Liver (tissue), 9 donors: ENCODE results near the gene ADAD1. TPM values are rescaled to one million over a fixed set of nuclear protein-coding genes. Genes with fewer than 3 reads are reported as not detected.

Source experiments
- DNase-seq: peaks from one replicate; pipeline ENCODE4 v3.0.0-alpha.2; 2017; ENCODE audit warnings: low spot score
- H3K27ac ChIP-seq, 2 donors: one replicate each; pipeline ENCODE4 v1.7.0; 2013; ENCODE audit warnings: inconsistent platforms in 2 of 2, low read length in 2 of 2, control low read depth in 1 of 2, low read depth in 1 of 2, mild to moderate bottlenecking in 1 of 2
- H3K27me3 ChIP-seq, 4 donors: one replicate each; pipeline versions ENCODE4 v1.6.1 to v1.7.0; 2013; ENCODE audit warnings: low read length in 3 of 4, inconsistent platforms in 1 of 4, mild to moderate bottlenecking in 1 of 4, moderate library complexity in 1 of 4; ENCODE audit not compliant: control insufficient read depth in 4 of 4, insufficient read depth in 4 of 4
- H3K36me3 ChIP-seq, 4 donors: one replicate each; pipeline versions ENCODE4 v1.6.1 to v1.7.0; 2013; ENCODE audit warnings: low read length in 3 of 4, mild to moderate bottlenecking in 3 of 4, low read depth in 1 of 4, moderate library complexity in 1 of 4; ENCODE audit not compliant: control insufficient read depth in 4 of 4, insufficient read depth in 3 of 4
- H3K4me1 ChIP-seq, 4 donors: one replicate each; pipeline versions ENCODE4 v1.6.1 to v1.7.0; 2013; ENCODE audit warnings: low read length in 3 of 4, mild to moderate bottlenecking in 3 of 4, moderate library complexity in 1 of 4; ENCODE audit not compliant: control insufficient read depth in 4 of 4, insufficient read depth in 4 of 4
- H3K4me3 ChIP-seq, 3 donors: one replicate each; pipeline versions ENCODE4 v1.6.1 to v1.7.0; 2013; ENCODE audit warnings: low read length in 3 of 3, control low read depth in 1 of 3, low read depth in 1 of 3, mild to moderate bottlenecking in 1 of 3
- H3K9ac ChIP-seq, 2 donors: one replicate each; pipeline ENCODE4 v1.7.0; 2013; ENCODE audit warnings: low read length in 2 of 2, mild to moderate bottlenecking in 2 of 2, moderate library complexity in 2 of 2, control low read depth in 1 of 2, low read depth in 1 of 2
- H3K9me3 ChIP-seq, 4 donors: one replicate each; pipeline versions ENCODE4 v1.6.1 to v1.7.0; 2013; ENCODE audit warnings: low read length in 3 of 4; ENCODE audit not compliant: control insufficient read depth in 4 of 4
- ATF3 ChIP-seq: IDR thresholded peaks from 2 replicates; pipeline ENCODE4 v1.6.1; 2016; ENCODE audit warnings: antibody characterized with exemption
- CTCF ChIP-seq: fragments of 150-350 bp; IDR thresholded peaks from 2 replicates; pipeline ENCODE4 v1.5.1; 2017; ENCODE audit warnings: improper control_type of control experiment, low read depth, low read length; ENCODE audit not compliant: missing input control
- EGR1 ChIP-seq, 2 donors: IDR thresholded peaks; 2 replicates each; pipeline ENCODE4 v1.6.1; 2016 to 2018; ENCODE audit warnings: antibody characterized with exemption in 2 of 2, low read depth in 2 of 2
- FOXA1 ChIP-seq: IDR thresholded peaks from 2 replicates; pipeline ENCODE4 v1.6.1; 2016; ENCODE audit warnings: antibody characterized with exemption
- FOXA2 ChIP-seq: IDR thresholded peaks from 2 replicates; pipeline ENCODE4 v1.6.1; 2016; ENCODE audit warnings: antibody characterized with exemption
- GABPA ChIP-seq, 2 donors: IDR thresholded peaks in 1 of 2; conservative IDR thresholded peaks in 1 of 2; 2 replicates each; pipeline ENCODE4 v1.6.1; 2016; ENCODE audit warnings: antibody characterized with exemption in 2 of 2, mild to moderate bottlenecking in 1 of 2, moderate library complexity in 1 of 2
- HNF4A ChIP-seq, 2 donors: conservative IDR thresholded peaks; 2 replicates each; pipeline ENCODE4 v1.6.1; 2016; ENCODE audit warnings: antibody characterized with exemption in 2 of 2, mild to moderate bottlenecking in 2 of 2
- HNF4G ChIP-seq: IDR thresholded peaks from 2 replicates; pipeline ENCODE4 v1.6.1; 2016; ENCODE audit warnings: antibody characterized with exemption
- JUND ChIP-seq, 2 donors: IDR thresholded peaks; 2 replicates each; pipeline ENCODE4 v1.6.1; 2016; ENCODE audit warnings: antibody characterized with exemption in 2 of 2
- MAX ChIP-seq: IDR thresholded peaks from 2 replicates; pipeline ENCODE4 v1.6.1; 2016; ENCODE audit warnings: antibody characterized with exemption
- NR2F2 ChIP-seq: IDR thresholded peaks from 2 replicates; pipeline ENCODE4 v1.6.1; 2016; ENCODE audit warnings: antibody characterized with exemption
- RAD21 ChIP-seq, 2 donors: IDR thresholded peaks; 2 replicates each; pipeline ENCODE4 v1.6.1; 2016; ENCODE audit warnings: antibody characterized with exemption in 2 of 2, mild to moderate bottlenecking in 2 of 2
- REST ChIP-seq: IDR thresholded peaks from 2 replicates; pipeline ENCODE4 v1.6.1; 2016; ENCODE audit warnings: antibody characterized with exemption, mild to moderate bottlenecking
- RXRA ChIP-seq, 2 donors: IDR thresholded peaks; 2 replicates each; pipeline ENCODE4 v1.6.1; 2017 to 2018; ENCODE audit warnings: antibody characterized with exemption in 2 of 2, mild to moderate bottlenecking in 1 of 2
- SP1 ChIP-seq: IDR thresholded peaks from 2 replicates; pipeline ENCODE4 v1.6.1; 2018; ENCODE audit warnings: antibody characterized with exemption, mild to moderate bottlenecking
- TAF1 ChIP-seq: conservative IDR thresholded peaks from 2 replicates; pipeline ENCODE4 v1.6.1; 2016; ENCODE audit warnings: antibody characterized with exemption, mild to moderate bottlenecking
- YY1 ChIP-seq: IDR thresholded peaks from 2 replicates; pipeline ENCODE4 v1.6.1; 2016; ENCODE audit warnings: antibody characterized with exemption, mild to moderate bottlenecking
- ZBTB33 ChIP-seq: IDR thresholded peaks from 2 replicates; pipeline ENCODE4 v1.6.1; 2016; ENCODE audit warnings: antibody characterized with exemption
- WGBS: extraction: QIAGEN DNeasy Blood & Tissue Kit; methylation state at CpG from one replicate; pipeline ENCODE4 v1.1.7; 2013; 5-methylcytosine and 5-hydroxymethylcytosine counted together
- polyA plus RNA-seq, 2 donors: library from polyadenylated mRNA; stranded (reverse) in 1 of 2; unstranded in 1 of 2; fragments of 200-250 nt in 1 of 2; fragments of >200 nt in 1 of 2; fragmentation: Nextera tagmentation in 1 of 2; extraction: Ambion mirVana in 1 of 2; gene quantifications; one replicate each; pipeline versions ENCODE4 v1.2.1 to v1.2.3, GENCODE V29; 2013 to 2015
- total RNA-seq, 2 donors: library from RNA; depleted of rRNA; stranded (reverse); fragments of >200 nt; gene quantifications; one replicate each; pipeline ENCODE4 v1.2.3, GENCODE V29; 2014
- donor health status: healthy.
- donor health status: healthy.
- donor health status: healthy.
- donor health status: healthy.
- donor health status: healthy.

Gene ADAD1
- total and polyA plus RNA-seq, 4 donors, result not detected

- no peak overlapping the region for H3K27ac ChIP-seq
- H3K4me3 ChIP-seq, result no peak overlapping the region
- DNase-seq, result no peak
- H3K9me3 ChIP-seq, result no peaks in the 10 kb centered on the region
- H3K27me3 ChIP-seq, result no peaks in the 10 kb centered on the region
- TF ChIP-seq MAX, result no peak
- no peak for TF ChIP-seq REST
- TF ChIP-seq RAD21 (IDR thresholded peaks at IDR 0.05), result no peak
- TF ChIP-seq CTCF, result no peak
- no peak for TF ChIP-seq HNF4G
- TF ChIP-seq ATF3, result no peak
- TF ChIP-seq TAF1, result no peak
- no peak for TF ChIP-seq YY1
- no peak for TF ChIP-seq EGR1 (IDR thresholded peaks at IDR 0.05; ENCODE audit: low read depth in 2 of 2)
- no peak for TF ChIP-seq NR2F2
- TF ChIP-seq GABPA (IDR thresholded peaks at IDR 0.05 in 1 of 2, conservative IDR thresholded peaks at IDR 0.05 in 1 of 2), result no peak
- no peak for TF ChIP-seq HNF4A (conservative IDR thresholded peaks at IDR 0.05)
- no peak overlapping the region for H3K9ac ChIP-seq
- peaks cover 2 to 47% (median 41%) of the 10 kb centered on the region in 4 donors for H3K36me3 ChIP-seq
- H3K4me1 ChIP-seq, result no peaks in the 10 kb centered on the region
Observed at GRCh38 chr4:122356317-122356808, 22.4 kb upstream of the ADAD1 start.

- peaks cover 1 to 43% (median 33%) of the 10 kb centered on the region in 4 donors for H3K36me3 ChIP-seq
- TF ChIP-seq REST (no peak), ATF3 (no peak), SP1 (no peak), HNF4G (no peak), FOXA2 (no peak), TAF1 (no peak), FOXA1 (no peak), GABPA (IDR thresholded peaks at IDR 0.05 in 1 of 2, conservative IDR thresholded peaks at IDR 0.05 in 1 of 2) (no peak), YY1 (no peak), NR2F2 (no peak), HNF4A (conservative IDR thresholded peaks at IDR 0.05) (no peak), ZBTB33 (no peak), MAX (no peak), JUND (IDR thresholded peaks at IDR 0.05) (no peak), RXRA (IDR thresholded peaks at IDR 0.05) (no peak), EGR1 (IDR thresholded peaks at IDR 0.05; ENCODE audit: low read depth in 2 of 2) (no peak)
- no peak overlapping the region for H3K9ac ChIP-seq
- H3K27me3 ChIP-seq, result no peaks in the 10 kb centered on the region
- 96% methylated on average over 3 of the region's 3 CpGs for WGBS
- no peak overlapping the region for H3K4me3 ChIP-seq
- H3K27ac ChIP-seq, result no peak overlapping the region
- peaks cover 0 to 4% (median 0%) of the 10 kb centered on the region in 4 donors for H3K9me3 ChIP-seq
- DNase-seq, result no peak
- no peaks in the 10 kb centered on the region for H3K4me1 ChIP-seq
Observed at GRCh38 chr4:122360754-122361153, 18.1 kb upstream of the ADAD1 start.
